ENCODE measurements around the gene SGK1. TPM values are rescaled to one million over a fixed set of nuclear protein-coding genes. Genes with fewer than 3 reads are reported as not detected.

SGK1 gene
- 11.2 and 15.8 TPM in 2 replicates for total RNA-seq (ENCODE audit: low replicate concordance)

DNA sequence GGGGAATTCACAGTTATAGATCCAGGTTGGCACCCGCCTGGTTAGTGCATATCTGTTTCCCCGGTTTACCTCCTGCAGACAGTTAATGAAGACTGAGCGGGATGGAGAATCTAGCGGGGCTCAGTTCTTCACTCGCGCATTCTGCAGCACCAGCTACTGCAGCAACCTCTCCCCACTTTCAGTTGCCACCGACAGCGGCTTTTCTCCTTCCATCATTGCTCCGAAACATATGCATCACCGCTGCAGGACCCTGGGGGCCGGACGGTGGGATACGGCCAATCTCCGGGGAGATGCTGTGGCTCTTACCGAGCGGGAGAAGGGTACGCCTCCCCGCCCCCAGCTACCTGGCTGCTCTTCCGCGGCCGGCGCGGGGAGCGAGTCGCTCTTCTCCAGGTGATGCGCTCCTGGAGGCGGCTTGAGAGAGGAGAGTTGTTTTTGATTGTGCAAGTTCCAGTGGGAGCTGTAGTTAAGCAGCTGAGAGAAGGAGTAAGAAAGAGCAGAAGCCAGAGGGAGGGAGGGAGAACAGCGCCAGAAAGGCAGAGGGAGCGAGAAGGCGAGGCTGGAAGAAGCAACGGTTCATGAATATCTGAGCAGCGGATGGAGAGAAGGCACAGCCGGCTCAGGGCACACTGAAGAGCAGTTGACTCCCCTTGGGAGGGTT, at the start of gene SGK1:
SGK1 (minus strand) TSS at position 642 of the 661 bp plus-strand sequence. CDS start 652 bp downstream, outside the sequence.
- H3K4me1 Mint-ChIP-seq = peaks cover 17% of the 10 kb centered on the region
- no peaks in the 10 kb centered on the region for H3K9me3 Mint-ChIP-seq
- peak within 1 kb of the TSS; percentile 79 for H3K4me3 ChIP-seq
- H3K27me3 ChIP-seq = peaks cover 13% of the 10 kb centered on the region
- peaks cover 22% of the 10 kb centered on the region for H3K27me3 Mint-ChIP-seq (ENCODE audit: insufficient read depth, low read depth)
- peaks cover 15% of the 10 kb centered on the region for H3F3A ChIP-seq (ENCODE audit: low read depth)
- H3K4me2 ChIP-seq = peak within 1 kb of the TSS; percentile 92
- H3K27ac ChIP-seq = no peak within 1 kb of the TSS
- TF ChIP-seq EZH2 (IDR thresholded peaks at IDR 0.05) = no peak
- TF ChIP-seq, protein P1, sequence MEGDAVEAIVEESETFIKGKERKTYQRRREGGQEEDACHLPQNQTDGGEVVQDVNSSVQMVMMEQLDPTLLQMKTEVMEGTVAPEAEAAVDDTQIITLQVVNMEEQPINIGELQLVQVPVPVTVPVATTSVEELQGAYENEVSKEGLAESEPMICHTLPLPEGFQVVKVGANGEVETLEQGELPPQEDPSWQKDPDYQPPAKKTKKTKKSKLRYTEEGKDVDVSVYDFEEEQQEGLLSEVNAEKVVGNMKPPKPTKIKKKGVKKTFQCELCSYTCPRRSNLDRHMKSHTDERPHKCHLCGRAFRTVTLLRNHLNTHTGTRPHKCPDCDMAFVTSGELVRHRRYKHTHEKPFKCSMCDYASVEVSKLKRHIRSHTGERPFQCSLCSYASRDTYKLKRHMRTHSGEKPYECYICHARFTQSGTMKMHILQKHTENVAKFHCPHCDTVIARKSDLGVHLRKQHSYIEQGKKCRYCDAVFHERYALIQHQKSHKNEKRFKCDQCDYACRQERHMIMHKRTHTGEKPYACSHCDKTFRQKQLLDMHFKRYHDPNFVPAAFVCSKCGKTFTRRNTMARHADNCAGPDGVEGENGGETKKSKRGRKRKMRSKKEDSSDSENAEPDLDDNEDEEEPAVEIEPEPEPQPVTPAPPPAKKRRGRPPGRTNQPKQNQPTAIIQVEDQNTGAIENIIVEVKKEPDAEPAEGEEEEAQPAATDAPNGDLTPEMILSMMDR (IDR thresholded peaks at IDR 0.05) = no peak
- no peak for TF ChIP-seq EZH2phosphoT487 (IDR thresholded peaks at IDR 0.05)
- peak within 1 kb of the TSS; percentile 98 for H2AFZ ChIP-seq (replicated peaks)
- peaks cover 22% of the 10 kb centered on the region for H3K4me1 ChIP-seq
- no peaks in the 10 kb centered on the region for H3K9me3 ChIP-seq (ENCODE audit: low read depth)
- H3K36me3 ChIP-seq = no peaks in the 10 kb centered on the region
- H4K20me1 ChIP-seq (ENCODE audit: low read depth) = no peaks in the 10 kb centered on the region
- H3K79me2 ChIP-seq (ENCODE audit: low read depth) = no peaks in the 10 kb centered on the region
- H3K27ac Mint-ChIP-seq = no peak within 1 kb of the TSS
- H3K9ac ChIP-seq = no peak within 1 kb of the TSS
- DNase-seq (ENCODE audit: low spot score) = peak; percentile 56
- no peaks in the 10 kb centered on the region for H3K36me3 Mint-ChIP-seq
- peak within 1 kb of the TSS; percentile 87 for H3K4me3 Mint-ChIP-seq

DNA sequence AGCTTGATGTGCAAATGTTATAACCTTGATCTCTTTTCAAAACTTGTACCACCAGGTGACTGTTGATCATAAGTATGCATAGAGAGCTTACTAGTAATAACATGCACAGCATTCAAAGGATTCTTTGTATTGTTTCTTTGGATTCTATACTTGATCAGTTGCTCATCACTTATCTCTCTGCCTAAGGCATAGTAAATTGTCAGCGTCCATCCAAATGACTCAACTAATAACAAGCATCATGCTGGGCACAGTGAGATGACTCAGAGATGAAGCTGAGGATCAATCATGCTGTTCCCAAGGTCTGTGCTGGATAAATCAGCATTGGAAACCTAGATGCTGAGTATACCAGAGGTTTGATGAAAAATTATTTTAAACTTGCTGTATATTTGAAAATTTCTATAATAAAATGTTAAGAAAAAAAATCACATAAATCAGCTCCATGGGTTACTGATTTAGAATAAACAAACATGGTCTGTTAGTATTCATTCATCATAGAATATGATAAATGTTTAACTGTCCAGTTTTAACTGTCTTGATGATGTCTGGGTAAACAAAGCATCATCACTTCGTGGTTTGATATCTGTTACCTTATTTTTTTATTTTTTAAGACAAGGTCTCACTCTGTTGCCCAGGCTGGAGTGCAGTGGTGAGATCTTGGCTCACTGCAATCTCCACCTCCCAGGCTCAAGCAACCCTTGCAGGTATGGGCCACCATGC, 45.6 kb upstream of the SGK1 start:
- no peaks in the 10 kb centered on the region for H3F3A ChIP-seq (ENCODE audit: low read depth)
- no peak overlapping the region for H3K9ac ChIP-seq
- H3K27me3 ChIP-seq = no peaks in the 10 kb centered on the region
- Mint-ChIP-seq H3K4me1 (no peaks in the 10 kb centered on the region), H3K9me3 (no peaks in the 10 kb centered on the region), H3K4me3 (no peak overlapping the region), H3K27ac (no peak overlapping the region), H3K27me3 (ENCODE audit: insufficient read depth, low read depth) (no peaks in the 10 kb centered on the region), H3K36me3 (no peaks in the 10 kb centered on the region)
- no peak overlapping the region for H3K4me2 ChIP-seq
- TF ChIP-seq EZH2phosphoT487 (IDR thresholded peaks at IDR 0.05) (no peak), EZH2 (IDR thresholded peaks at IDR 0.05) (no peak)
- TF ChIP-seq, protein P1 (IDR thresholded peaks at IDR 0.05) = no peak
- no peak for DNase-seq (ENCODE audit: low spot score)
- H3K4me1 ChIP-seq = no peaks in the 10 kb centered on the region
- no peak overlapping the region for H3K27ac ChIP-seq
- no peaks in the 10 kb centered on the region for H3K9me3 ChIP-seq (ENCODE audit: low read depth)
- H4K20me1 ChIP-seq (ENCODE audit: low read depth) = no peaks in the 10 kb centered on the region
- H3K79me2 ChIP-seq (ENCODE audit: low read depth) = no peaks in the 10 kb centered on the region
- no peaks in the 10 kb centered on the region for H3K36me3 ChIP-seq
- H3K4me3 ChIP-seq = no peak overlapping the region
- no peak overlapping the region for H2AFZ ChIP-seq (replicated peaks)

DNA sequence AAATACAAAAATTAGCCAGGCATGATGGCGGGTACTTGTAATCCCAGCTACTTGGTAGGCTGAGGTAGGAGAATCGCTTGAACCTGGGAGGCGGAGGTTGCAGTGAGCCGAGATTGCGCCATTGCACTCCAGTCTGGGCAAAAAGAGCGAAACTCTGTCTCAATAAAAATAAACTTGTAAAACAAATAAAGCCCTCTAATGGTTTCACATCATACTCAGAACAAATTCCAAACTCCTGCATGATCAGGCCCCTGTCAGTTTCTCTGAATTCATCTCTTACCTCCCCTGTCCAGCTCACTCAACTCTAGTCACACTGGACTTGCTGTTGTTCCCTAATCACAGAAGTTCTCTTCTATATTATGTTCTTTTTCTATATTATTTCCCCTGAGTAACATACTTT, 43.1 kb upstream of the SGK1 start:
- Histone ChIP-seq H3K27me3 (no peaks in the 10 kb centered on the region), H3K27ac (no peak overlapping the region), H2AFZ (replicated peaks) (no peak overlapping the region), H3K9me3 (ENCODE audit: low read depth) (no peaks in the 10 kb centered on the region), H3F3A (ENCODE audit: low read depth) (no peaks in the 10 kb centered on the region), H3K79me2 (ENCODE audit: low read depth) (no peaks in the 10 kb centered on the region), H3K4me3 (no peak overlapping the region), H3K4me1 (no peaks in the 10 kb centered on the region), H3K4me2 (no peak overlapping the region), H3K9ac (no peak overlapping the region), H3K36me3 (no peaks in the 10 kb centered on the region), H4K20me1 (ENCODE audit: low read depth) (no peaks in the 10 kb centered on the region)
- DNase-seq (ENCODE audit: low spot score) = no peak
- H3K4me1 Mint-ChIP-seq = no peaks in the 10 kb centered on the region
- no peak overlapping the region for H3K27ac Mint-ChIP-seq
- no peaks in the 10 kb centered on the region for H3K36me3 Mint-ChIP-seq
- TF ChIP-seq EZH2 (IDR thresholded peaks at IDR 0.05) (no peak), EZH2phosphoT487 (IDR thresholded peaks at IDR 0.05) (no peak)
- TF ChIP-seq, protein P1 (IDR thresholded peaks at IDR 0.05) = no peak
- no peaks in the 10 kb centered on the region for H3K27me3 Mint-ChIP-seq (ENCODE audit: insufficient read depth, low read depth)
- H3K9me3 Mint-ChIP-seq = no peaks in the 10 kb centered on the region
- H3K4me3 Mint-ChIP-seq = no peak overlapping the region
